ENCODE results near the gene RTN4. TPM values are rescaled to one million over a fixed set of nuclear protein-coding genes. Genes with fewer than 3 reads are reported as not detected.

RTN4 gene
- total RNA-seq, 1 donor from 2014 or later: 273 TPM

DNA sequence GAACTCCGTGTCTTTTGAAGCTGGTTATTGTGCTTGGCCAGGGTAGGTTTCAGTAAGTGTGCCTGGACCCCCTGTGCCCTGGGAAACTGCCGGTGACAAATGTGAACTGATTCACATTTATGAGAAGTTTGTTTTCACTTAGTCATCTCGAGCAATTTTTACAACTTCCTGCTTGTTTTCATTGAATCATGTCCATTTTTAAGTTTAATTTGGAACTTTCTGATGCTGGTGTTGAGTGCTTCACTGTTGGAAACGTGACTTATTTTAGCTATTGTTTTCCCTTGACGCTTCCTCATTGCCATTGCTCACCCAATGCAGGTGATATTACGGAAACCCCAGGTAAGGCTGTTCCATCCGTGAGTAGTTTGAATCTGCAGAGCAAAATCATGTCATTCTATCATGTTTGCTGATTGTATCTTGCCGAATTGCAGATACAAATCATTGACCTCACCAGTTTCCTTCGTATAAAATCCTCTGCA, 97.2 kb downstream of the RTN4 start:
- DNase-seq (ENCODE audit: low read depth, low spot score): no peak

GRCh38 chr2:54952425-54952824, 97.8 kb downstream of the RTN4 start:
- DNase-seq (ENCODE audit: low read depth, low spot score): no peak

- DNase-seq (ENCODE audit: low read depth, low spot score): no peak
Measured at GRCh38 chr2:54950811-54951210, 99.4 kb downstream of the RTN4 start.

DNA sequence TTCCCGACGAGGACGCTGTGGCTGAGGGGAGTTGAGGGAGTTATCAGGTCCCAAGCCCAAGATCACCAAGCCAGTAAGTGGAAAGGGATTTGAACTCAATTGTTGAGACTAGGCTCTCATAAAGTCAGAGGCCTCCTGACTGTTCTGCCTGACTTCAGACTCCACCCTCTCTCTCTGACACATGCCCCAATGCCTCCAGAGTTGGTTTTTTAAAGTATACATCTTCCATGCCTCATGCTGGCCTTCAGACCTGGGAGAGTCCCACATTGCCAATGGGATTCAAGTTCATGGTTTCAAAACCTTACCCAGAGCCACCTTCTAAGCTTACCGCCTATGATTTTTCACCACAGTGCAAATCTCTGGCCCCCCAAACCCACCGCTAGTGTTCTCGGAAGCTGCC, 100.8 kb downstream of the RTN4 start:
- DNase-seq (ENCODE audit: low read depth, low spot score): no peak

DNA sequence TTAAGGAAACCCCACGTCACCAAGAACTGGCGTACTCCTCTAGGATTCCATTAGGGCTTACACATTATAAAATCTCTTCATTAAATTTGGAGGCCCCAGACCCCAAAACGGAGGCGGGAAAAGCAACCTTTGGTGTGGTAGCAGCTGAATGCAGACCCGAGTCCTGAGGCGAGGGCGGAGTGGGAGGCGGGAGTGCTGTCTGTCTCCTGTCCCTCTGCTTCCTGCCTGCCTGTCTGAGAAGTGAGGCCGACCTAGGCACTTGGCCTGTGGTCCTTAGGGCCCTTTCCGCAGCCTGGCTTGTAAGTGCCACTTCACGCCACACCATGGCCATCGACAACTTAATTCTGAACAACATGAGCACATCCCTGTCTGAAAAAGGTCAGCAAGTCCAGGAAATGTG, 102.1 kb downstream of the RTN4 start:
- DNase-seq (ENCODE audit: low read depth, low spot score): no peak

GRCh38 chr2:54947646-54948045, 102.6 kb downstream of the RTN4 start:
- no peak for DNase-seq (ENCODE audit: low read depth, low spot score)

DNA sequence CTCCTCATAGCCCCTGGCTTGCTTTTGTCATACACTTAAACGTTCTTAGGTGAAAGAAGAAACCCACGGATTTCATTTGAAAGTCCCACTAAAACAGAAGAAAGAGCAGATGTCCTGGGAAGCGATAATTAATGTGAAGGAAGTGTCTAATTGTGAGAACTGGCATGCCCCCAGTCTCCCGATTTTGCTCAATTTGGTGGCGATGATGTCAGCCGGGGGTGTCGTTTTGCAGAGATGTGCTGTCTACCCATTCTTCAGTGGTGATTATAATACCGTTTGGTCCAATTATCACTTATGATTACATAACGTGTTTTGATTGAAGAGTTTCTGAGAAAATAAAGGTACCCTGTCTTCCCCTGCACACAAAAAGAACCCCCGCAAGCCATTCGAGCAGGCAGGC, 103.1 kb downstream of the RTN4 start:
- DNase-seq (ENCODE audit: low read depth, low spot score): no peak

GRCh38 chr2:54946220-54946805, 103.9 kb downstream of the RTN4 start:
- no peak for DNase-seq (ENCODE audit: low read depth, low spot score)

GRCh38 chr2:54945391-54946219, 104.6 kb downstream of the RTN4 start:
- DNase-seq (ENCODE audit: low read depth, low spot score): no peak

GRCh38 chr2:54944724-54945326, 105.4 kb downstream of the RTN4 start:
- DNase-seq (ENCODE audit: low read depth, low spot score): no peak

DNA sequence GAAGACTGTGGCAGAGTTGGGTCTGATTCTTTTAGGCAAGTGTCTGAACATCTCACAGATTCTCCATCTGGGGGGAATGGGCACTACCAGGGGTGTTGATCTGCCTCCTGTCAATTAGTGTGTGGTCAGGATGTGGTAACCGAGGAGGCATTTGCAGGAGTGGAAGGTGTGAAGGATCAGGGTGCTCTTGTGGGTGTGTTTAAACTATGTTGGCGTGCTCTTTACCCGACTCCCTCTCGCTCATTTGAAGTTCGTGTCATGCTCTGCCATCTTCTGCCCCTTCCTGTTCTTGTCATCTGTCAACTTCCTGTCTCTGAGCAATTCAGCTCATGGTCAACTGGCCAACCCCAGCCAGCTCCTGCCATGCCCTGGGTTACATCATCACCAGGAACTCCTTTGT, 107.9 kb downstream of the RTN4 start:
- DNase-seq (ENCODE audit: low read depth, low spot score): no peak

DNA sequence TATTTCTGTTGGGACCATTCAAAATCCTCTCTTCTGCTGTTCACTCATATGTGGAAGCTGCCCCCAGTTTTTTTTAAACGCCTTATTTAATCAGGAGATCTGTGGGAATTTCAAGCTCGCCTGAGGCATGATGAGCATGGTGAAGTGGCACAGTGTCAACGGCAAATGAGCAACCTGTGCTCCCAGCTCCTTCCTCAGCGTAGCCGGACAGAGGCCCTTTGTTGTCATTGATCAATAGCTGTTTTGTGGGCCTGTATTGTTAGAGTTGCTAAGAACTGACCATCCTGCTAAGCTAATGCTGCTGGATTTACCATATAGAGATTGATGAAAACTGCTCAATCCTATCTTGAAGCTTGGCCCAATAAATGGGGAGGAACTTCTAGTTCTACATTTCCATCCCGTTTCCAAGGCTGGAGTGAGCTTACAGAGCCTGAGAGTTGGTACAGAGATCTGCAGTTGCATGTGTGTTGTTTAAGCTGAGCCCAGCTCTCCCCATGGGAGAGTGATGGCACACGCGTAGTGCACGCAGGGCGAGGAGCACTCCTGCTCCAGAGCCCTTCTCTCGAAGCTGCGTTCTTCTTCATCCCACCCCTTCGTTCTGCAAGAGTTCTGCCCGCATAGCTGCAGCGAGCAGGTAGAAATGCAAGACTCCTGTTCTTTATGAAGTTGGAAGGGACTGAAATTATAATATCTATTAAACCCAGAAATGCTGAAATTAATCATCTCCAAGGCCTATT, 108.8 kb downstream of the RTN4 start:
- DNase-seq (ENCODE audit: low read depth, low spot score): no peak

- DNase-seq (ENCODE audit: low read depth, low spot score): no peak
Measured at GRCh38 chr2:54940723-54941122, 109.5 kb downstream of the RTN4 start.

GRCh38 chr2:54939446-54940118, 110.7 kb downstream of the RTN4 start:
- no peak for DNase-seq (ENCODE audit: low read depth, low spot score)

DNA sequence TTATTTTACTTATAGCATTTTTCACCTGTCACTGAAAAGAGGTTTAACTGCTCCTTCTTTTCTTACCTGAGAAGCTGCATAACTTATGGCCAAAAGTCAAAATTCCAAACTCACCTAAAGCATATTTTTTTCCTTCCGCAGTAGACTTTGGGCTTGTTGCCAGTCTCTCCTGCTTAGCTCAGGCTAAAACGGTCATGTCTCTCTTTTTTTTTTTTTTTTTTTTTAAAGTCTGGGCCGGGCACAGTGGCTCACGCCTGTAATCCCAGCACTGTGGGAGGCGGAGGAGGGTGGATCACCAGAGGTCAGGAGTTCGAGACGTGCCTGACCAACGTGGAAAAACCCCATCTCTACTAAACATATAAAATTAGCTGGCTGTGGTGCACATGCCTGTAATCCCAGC, 113.5 kb downstream of the RTN4 start:
- no peak for DNase-seq (ENCODE audit: low read depth, low spot score)

GRCh38 chr2:54935389-54935788, 114.9 kb downstream of the RTN4 start:
- DNase-seq (ENCODE audit: low read depth, low spot score): no peak

DNA sequence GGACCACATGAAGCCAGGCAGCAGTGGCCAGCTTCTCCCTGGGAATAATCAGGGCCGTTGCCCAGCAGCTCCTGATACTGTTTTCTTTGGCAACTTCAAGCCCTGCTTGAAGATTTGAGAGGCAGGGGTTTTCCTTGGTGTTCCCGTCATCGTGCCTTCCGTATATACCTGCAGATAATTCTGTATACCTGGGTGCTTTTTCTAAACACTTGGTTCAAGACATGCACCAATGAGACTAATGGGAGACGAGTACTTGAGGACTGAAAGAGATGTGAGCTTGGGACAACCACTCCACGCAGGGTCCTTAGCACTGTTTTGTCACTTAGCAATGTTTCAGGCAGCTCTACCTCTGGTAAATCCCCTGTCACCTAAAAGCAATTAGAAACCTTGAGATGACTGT, 118.8 kb downstream of the RTN4 start:
- DNase-seq (ENCODE audit: low read depth, low spot score): no peak

- DNase-seq (ENCODE audit: low read depth, low spot score): no peak
Measured at GRCh38 chr2:54928719-54929118, 121.5 kb downstream of the RTN4 start.

- no peak for DNase-seq (ENCODE audit: low read depth, low spot score)
Measured at GRCh38 chr2:54927751-54928615, 122.3 kb downstream of the RTN4 start.

DNA sequence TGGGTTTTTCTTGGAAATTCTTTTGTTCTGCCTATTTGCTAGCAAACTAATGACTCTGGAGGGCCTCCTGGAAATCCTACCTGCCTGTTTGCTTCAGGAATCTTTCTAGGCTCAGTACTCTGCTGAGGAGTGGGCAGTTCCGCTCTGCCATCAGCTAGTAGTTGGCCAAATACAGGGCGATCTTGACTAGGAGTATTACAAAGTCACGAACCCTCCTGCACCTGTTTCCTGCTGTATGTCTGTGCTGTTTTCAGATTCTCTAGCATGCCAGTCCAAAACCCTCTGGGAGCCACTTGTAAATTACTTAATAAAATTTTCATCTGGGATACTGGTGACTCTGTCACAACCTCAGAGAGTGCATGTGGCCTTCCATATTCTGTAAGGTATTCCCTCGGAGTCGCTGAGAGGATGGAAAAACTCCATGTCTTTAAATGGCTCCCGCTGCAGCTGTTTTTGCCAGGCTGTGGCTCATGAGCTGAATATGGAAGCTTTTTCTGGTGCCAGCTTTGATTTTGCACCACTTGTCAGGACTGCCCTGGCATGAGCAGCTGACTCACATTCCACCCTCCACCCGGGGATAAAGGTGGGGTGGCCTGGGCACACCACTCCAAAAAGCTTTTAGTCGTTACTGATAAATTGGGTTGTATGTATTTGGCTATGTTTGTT, 123.0 kb downstream of the RTN4 start:
- DNase-seq (ENCODE audit: low read depth, low spot score): no peak

Measured in pulmonary artery endothelial cell (primary cell).